HL-60/S4 (cell line): ENCODE results near the gene SLC1A7.

ENCODE experiments used
- in situ Hi-C: fragments of 300-500 bp; cut with MboI; formaldehyde crosslinking; loops from 2 replicates; pipeline ENCODE4 v1.14.3; 2022; ENCODE audit warnings: low sequenced_read_pairs

Gene SLC1A7

DNA sequence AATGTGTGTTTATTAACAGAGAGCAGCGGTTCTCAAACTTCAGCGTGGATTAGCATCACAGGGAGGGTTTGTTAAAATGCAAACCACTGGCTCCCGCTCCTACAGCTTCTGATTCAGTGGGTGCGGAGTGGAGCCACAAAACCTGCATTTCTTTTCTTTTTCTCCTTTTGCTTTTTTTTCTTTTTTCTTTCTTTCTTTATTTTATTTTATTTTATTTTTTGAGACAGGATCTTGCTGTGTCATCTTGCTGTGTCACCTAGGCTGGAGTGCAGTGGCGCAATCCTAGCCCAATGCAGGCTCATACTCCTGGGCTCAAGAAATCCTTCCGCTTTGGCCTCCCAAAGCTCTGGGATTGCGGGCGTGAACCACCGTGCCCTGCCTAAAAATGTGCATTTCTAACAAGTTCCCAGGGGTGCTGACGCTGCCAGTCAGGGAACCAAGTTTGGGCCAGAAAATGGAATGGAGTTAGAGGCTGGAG is 20.9 kb upstream of the SLC1A7 start:
- in situ Hi-C loops = no loop called here

DNA sequence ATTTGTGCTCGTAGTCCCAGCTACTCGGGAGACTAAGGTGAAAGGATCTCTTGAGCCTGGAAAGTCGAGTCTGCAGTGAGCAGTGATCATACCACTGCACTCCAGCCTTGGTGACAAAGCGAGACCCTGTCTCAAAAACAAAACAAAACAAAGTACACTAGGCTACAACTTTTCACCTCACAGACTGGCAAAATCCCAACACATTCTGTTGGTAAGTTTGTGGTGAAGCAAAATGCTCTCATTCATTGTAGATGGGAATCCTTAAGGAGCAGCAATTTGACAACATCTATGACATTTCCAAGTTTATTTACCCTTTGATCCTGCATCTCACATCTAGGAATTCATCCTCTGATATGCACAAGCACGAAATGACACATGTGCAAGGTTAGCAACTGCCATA is 20.2 kb upstream of the SLC1A7 start:
- in situ Hi-C loops = no loop called here

DNA sequence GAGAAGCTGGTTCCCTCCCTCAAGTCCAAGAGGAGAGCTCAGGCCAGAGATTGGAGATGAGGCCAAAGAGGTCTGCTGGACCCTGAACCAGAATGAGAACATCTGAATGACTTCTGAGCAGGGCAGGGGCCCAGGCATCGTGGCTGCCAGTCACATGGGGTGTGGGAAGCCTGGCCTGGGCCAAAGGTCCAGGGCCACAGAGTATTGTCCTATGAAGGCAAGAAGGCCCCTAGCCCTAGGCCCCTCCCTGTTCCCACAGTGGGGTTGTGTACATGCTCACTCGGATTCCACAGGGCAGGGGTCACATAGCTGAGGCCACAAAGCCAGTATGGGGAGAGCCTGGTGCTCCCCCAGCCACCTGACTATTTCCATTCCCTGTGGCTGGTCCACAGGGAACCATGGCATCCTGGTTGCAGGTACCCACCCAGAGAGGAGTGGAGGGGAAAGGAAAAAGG is 18.5 kb upstream of the SLC1A7 start:
- in situ Hi-C loops = no loop called here

DNA sequence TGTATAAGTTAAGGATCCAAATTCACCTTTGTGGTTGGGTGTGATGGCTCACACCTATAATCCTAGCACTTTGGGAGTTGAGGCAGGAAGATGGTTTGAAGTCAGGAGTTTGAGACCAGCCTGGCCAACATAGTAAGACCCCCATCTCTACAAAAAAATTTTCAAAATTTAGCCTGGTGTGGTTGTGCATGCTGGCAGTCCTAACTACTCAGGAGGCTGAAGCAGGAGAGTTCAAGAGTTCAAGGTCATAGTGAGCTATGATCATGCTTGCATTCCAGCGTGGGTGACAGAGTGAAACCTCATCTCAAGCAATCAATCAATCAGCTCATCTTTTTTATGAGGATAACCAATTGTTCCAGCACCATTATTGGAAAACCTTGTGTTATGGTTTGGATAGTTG is 16.5 kb upstream of the SLC1A7 start:
- in situ Hi-C loops = no loop called here

DNA sequence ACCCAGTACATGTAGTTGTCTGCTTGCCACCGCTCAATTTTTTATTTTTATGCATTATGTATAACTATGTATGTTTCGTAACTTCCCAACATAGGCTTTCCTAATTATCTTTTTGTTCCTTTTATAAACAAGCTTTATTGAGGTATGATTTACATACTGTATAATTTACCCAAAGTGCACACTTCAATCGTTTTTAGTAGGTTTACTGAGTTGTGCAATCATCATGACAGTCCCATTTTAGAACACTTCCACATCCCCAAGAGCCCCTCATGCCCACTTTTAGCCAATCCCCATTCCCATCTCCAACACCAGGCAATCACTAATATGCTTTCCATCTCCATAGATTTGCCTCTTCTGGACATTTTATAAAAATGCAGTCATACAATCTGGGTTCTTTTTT is 14.3 kb upstream of the SLC1A7 start:
- in situ Hi-C loops = no loop called here

DNA sequence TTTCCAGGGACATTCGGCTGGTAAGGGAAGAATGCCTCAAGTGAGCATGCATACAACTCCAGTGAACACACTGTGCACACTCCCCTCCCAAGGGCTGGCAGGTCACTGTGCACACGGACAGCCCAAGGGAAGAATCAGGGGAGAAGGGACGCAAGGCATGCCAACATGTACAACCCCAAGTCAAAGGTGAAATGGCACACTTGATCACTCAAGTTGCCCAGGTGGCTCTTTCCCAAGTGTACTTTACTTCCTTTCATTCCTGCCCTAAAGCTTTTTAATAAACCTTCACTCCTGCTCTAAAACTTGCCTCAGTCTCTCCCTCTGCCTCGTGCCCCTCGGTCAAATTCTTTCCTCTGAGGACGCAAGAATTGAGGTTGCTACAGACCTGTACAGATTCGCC is 13.5 kb upstream of the SLC1A7 start:
- in situ Hi-C loops = no loop called here

DNA sequence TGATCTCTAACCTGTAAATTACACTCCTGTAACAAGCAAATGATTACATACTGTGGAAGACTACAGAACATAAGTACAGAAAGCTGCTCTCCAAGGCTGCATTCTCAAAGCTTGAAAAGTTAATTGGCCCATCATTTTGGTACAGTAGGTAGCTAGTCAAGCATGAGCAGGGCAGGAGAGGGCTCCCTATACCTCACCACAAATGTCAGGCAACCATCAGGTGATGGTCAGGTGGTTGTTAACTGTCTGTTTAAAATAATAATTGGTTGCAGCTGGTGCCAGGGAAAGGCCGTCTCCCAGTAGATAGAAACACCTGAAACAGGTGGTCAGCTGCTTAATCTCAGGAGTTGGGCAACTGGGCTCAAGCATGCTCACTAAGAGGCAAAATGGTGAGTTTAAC is 13.1 kb upstream of the SLC1A7 start:
- in situ Hi-C loops = no loop called here

DNA sequence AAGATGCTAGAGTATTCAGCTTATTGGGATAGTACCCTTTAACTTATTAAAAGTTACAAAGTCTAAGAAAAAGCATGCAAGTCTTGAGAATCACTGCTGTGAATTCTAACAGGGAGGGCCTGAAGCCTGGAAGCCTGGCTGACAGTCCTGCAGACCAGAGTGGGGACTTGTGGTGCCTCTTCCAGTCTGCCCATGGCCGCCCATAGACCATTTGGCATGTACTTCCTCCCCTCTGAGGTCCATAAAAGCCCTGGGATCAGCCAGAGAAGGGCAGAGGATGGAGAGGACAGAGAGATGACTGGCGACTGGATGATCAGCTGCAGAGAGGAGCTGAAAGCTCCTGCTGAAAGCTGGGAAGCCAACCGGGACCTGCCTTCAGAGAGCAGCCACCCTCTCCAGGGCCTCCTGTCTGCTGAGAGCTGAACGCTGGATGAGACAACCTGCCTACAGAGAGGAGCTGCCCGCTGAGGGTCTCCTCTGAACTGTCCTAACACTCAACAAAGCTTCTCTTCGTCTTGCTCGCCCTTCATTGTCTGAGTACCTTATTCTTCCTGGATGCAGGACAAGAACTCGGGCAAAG is 12.5 kb upstream of the SLC1A7 start:
- in situ Hi-C loops = no loop called here

DNA sequence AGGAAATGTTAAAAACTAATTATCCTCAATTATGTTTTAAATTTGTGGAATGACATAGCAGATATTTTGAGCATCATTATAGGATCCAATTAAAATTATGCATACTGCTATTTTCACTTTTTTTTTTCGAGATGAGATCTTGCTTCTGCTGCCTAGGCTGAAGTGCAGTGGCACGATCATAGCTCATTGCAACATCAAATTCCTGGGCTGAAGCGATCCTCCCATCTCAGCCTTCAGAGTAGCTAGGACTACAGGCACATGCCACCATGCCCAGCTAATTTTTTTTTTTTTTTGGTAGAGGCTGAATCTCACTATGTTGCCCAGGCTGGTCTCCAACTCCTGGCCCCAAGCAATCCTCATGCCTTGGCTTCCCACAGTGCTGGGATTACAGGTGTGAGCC is 11.3 kb upstream of the SLC1A7 start:
- in situ Hi-C loops = no loop called here

DNA sequence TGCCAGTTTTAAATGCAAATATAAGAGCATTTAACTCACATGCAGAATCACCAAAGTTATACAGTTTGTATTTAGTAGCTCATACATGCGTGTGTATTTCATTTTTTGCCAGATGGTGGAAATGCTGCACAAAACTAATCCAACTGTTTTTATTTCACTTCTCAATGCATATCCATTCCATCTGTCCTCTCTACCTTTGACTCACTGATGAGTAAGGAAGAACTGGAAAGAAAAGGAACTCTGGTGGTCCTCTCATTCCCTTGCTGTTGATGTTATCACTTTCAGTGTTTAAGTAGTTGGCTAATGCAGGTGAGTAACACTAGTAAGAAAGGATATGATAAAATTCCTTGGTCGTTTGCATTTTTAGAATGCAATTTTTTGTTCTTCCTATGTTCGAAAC is 5.7 kb upstream of the SLC1A7 start:
- in situ Hi-C loops = no loop called here

DNA sequence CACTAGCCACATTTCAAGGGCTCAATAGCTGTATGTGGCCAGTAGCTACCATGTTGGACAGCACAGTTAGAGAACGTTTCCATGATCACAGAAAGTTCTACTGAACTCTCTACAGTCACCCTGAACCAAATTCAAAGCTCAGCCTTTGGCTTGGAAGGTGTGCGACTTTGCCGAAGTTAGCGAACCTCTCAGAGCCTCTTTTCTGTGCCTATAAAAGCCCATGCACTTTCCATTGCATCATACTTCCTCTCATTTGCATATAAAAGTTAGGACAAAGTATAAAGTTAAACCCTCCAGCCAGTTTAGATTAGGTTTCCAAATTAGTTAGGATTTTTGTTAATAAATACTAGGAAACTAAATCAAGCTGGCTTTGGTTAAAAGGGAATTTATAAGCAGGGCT is 4.7 kb upstream of the SLC1A7 start:
- in situ Hi-C loops = no loop called here

DNA sequence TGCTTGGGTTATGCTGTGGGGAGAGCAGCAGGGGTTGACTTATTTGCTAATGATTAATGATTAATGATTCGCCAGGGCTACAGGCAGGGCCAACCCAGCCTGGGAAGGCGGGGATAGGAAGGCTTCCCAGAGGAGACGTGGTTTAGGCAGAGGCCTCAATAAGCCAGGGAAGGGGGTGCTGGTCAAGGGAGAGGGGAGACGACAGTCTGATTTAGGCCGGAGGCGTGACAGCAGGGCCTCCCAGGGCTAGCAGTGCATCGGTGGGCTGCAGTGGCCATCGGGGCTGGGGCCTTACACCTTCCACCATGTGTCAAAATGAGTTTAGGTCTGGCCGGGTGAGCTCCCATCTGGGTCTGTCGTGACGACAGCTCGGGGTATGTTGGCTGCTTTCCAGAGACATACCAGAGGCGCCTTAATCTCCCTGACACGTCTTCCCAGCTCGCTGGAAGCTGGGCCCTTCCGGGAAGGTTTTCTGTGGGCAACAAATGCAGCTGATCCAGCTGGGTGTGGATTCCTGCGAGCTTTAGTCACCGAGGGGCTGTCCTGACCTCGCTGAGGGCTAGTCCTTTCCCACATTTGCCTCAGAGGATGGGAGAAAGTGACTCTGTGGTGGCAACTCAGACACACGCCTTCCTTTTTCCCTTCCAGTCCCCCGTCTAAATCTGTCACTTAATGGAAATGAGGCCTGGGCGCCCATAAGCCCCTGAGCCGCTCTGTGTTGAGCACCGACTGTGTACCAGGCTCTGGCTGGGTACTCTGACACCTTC is 3.7 kb upstream of the SLC1A7 start:
- in situ Hi-C loops = no loop called here

DNA sequence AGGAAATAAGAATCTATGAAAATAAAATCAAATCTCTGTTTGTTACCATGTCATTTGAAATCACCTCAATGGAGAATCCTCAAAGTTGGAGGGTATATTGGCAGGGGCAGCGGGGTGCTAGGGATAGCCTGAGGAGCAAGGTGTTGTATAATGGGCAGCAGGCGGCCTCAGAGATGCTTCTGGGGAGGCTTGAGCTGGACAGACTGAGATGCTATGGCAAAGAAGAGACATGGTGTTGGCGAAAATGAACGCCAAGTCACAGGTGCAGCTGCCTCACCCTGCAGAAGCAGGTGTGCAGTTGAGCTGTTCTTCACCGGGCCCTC is 3.1 kb upstream of the SLC1A7 start:
- in situ Hi-C loops = no loop called here

DNA sequence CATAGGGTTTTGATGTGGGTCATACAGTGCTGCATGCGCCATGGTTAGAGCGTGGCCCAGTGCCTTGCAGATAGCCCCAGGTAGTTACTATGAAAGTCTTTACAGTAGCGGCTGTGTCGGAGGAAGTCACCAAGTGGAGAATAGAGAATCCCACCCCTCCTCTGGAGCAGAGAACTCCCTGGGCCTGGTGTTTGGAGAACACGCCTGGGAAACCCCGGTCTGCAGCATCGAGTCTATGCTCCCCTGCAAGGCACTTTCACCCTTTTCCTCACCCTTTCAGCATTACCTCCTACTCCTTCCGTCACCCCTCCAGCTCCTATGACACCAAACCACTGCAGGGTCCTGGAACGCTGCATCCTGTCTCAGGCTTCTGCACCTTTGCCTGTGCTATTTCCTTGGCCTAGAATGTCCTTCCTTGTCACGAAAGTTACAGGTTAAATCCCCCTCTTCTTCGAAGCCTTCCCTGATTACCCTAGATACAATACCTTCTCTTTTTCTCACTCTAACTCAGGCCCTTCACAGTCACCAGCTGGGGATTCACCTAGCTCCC is 2.7 kb upstream of the SLC1A7 start:
- in situ Hi-C loops = no loop called here

DNA sequence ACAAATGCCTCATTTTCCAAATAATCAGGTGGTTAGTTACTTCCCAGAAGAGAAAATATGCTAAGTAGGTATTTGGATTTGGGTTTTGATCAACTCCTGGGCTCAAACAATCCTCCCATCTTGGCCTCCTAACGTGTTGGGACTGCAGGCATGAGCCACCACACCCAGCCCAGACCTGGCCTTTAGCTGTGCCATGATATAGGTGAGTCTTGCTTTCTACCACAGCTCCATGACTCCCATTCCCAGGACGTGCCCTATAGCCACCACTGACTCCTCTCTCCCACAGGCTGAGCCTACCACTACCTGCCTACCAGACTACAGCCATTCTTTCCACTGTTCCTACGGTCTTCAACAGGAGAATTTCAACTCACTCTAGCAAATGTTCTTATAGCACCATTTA is 1.8 kb upstream of the SLC1A7 start:
- in situ Hi-C loops = no loop called here

DNA sequence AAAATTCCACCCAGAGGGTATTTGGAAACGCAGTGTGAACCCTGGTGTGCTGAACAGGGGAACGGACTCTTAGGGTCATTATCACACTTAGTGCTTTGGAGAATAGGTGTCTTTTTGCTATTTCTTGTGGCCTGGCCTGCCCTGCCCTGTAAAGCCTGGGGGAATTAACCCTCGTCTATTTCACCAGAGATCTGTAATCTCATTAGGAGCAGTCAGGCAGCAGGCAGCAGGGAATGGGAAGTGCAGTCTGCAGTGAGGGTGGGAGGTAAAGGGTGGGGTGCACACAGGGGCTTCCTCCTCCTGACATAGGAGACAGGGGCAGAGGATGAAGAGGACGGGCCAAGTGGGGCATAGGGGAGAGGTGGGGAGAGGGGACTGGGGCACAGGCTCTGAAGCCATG is 1.1 kb upstream of the SLC1A7 start:
- in situ Hi-C loops = no loop called here

DNA sequence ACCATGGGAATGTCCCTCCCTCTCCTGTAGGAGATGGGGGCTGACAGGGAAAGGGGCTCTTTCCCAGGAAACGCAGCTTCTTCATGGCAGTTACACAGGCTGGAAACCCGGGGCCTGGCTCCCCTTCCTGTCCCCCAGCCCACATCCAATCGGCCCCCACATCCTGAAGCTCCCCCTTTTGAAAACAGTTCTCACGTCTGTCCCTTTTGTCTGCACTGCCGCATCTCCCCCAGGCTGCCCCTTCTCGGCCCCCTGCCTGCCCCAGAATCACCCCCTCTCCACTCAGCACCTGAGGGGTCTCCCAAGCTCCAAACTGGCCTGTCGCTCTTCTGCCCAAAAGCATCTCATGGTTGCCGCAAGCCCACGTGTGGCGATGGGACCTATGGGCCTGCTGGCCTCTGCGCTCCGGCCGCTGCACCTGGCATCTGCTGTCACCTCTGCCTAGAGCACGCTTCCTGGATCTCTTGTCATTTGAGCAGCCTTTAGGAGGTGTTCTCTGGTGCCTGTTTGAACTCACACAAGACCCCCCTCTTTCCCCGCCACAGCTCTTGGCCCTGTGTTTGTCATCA is 867 bp downstream of the SLC1A7 start:
- in situ Hi-C loops = no loop called here

DNA sequence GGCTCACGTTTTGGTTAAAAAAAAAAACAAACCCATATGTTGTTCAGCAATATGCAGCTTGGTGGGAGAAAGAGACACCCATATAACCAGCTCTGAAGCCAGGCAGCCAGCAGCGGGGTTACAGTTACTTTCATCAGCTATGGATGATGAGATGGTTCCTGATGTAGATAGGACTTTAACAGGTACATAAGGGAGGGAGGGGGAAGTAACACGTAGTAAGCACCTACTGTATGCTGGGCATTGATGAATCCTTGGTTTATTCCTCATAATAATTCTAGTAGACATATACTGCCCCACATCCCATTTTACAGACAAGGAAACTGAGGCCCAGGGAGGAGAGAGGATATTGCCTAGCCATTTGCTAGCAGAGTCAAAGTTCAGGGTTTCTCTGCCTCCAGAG is 2.0 kb downstream of the SLC1A7 start:
- in situ Hi-C loops = no loop called here

DNA sequence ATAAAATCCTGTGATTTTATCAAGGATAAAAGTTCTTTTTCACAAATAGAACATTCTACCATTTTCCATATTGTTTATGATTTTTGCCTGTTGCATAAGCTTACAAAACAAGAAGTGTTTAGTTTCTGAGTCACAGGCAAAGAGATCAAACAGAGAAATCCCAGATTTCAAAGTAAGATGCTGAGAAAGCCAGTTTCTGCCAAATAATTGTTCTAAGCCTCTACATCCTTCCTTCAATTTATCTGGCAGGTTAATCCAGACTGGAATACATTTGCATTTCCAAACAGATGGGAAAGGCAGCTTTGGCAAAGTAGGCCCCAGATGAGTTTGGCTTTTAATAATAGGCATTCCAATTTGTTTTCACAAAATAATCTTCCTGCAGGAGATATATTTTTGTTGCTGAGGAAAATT is 2.5 kb downstream of the SLC1A7 start:
- in situ Hi-C loops = no loop called here

DNA sequence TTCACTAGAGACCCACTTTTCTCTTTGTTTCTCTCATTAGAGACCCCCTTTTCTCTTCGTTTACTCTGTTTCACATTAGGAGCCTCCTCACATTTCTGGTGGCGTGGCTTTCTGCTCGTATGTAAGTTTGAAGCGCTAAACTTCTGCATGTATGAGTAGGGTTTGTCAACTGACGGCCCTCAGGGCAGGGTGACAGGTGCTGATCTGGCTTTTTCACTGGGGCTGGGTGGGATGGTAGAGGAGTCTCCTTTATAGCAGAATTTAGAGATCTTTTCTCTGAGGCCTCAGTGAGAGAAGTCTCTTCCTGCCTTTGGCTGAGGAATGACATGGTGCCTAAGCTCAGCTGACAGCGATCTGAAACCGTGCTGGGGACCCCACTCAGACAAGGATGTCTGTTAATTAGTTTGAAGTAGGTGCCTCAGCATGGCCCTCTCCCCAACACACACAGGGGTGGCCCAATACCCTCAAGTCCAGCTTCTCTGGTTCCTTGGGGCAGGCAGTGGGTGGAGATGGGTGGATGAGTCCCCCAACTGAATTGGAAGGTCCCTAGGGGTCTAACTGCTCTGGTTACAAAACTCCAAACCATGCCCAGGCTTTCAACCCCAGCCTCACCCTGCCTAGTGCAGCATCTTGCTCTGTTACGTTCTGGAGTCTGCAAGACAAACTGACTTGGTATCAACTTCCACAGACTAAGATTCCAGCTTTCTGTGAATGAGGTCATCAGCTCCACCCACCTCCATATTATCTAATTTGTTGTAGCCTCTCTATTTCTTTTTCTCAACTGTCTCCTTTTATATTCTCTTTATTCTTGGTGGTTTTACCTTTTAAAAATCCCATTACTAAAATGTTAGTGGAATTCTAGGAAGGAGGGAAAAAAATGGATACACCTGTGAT is 3.2 kb downstream of the SLC1A7 start:
- in situ Hi-C loops = no loop called here

DNA sequence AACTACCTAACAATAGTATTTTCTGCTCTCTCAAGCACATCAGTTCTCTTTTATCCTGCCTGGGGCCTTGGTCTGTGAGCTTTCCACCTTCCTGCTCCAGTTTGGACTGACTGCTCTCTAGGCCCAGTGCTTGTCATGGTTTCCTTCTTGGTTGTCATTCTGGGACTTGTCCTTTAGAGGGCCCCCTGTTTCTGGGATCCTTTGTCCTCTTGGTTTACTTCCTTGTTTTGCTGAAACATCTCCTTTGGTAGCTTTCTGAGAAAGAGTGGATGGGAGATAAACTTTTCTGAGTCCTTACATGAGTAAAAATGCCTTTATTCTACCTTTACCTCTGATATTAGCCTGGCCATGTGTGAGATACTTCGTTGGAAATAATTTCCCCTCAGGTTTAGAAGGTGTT is 4.7 kb downstream of the SLC1A7 start:
- in situ Hi-C loops = no loop called here
